GM12878 (cell line): ENCODE data around the gene TRIM71. TPM values are rescaled to one million over a fixed set of nuclear protein-coding genes. Genes with fewer than 3 reads are reported as not detected.

Experiments
- ATAC-seq: fragments of 200-7000 bp; cut with Tn5 transposase; 3 replicates; pipeline ENCODE4 v1.9.1; 2020; ENCODE audit warnings: mild to moderate bottlenecking, moderate library complexity
- BruUV-seq: library from RNA; stranded (reverse); fragments of 400-500 nt; replicated peaks from 2 replicates; lab custom pipeline; 2021; lab: Mats Ljungman, UMichigan
- CTCF ChIA-PET: fragments of 300-600 bp; sonication (Branson Sonifier 250); formaldehyde crosslinking; extraction: SDS; loops from one replicate; lab custom pipeline; 2021; ENCODE audit warnings: inconsistent platforms; lab: Yijun Ruan, JAX
- POLR2A ChIA-PET: fragments of 350-600 bp; formaldehyde crosslinking; extraction: SDS; loops from one replicate; lab custom pipeline; 2021; ENCODE audit warnings: inconsistent platforms; lab: Charles Lee
- RAD21 ChIA-PET: fragments of 300-600 bp; sonication (Branson Sonifier 250); formaldehyde crosslinking; loops from one replicate; lab custom pipeline; 2023; ENCODE audit warnings: antibody characterized with exemption; ENCODE audit not compliant: unreplicated experiment; lab: Charles Lee
- SMC1A ChIA-PET: fragments of 300-600 bp; sonication (Branson Sonifier 250); formaldehyde crosslinking; loops from one replicate; lab custom pipeline; 2023; ENCODE audit not compliant: unreplicated experiment, uncharacterized antibody; lab: Charles Lee
- DNase-seq: peaks from one replicate; pipeline ENCODE4 v3.0.0-alpha.2; 2011; ENCODE audit warnings: low read depth, low spot score
- FAIRE-seq: peaks from 3 replicates; lab custom pipeline; 2011; peaks lifted over from hg19 to GRCh38; lab: Jason Lieb, UNC
- H2AFZ ChIP-seq: 2 replicates; pipeline ENCODE4 v1.6.0; 2011; ENCODE audit warnings: low read depth, low read length, control low read depth; ENCODE audit not compliant: control insufficient read depth
- H3K27ac ChIP-seq: 2 replicates; pipeline ENCODE4 v1.5.1; 2011; ENCODE audit warnings: control low read depth; ENCODE audit not compliant: control insufficient read depth, insufficient read depth
- H3K27me3 ChIP-seq, 2 experiments: replicated peaks in 1 of 2; 2 replicates each; pipeline versions ENCODE4 v1.6.0 to v1.6.1; 2011; ENCODE audit warnings: low read length in 1 of 2; ENCODE audit not compliant: control insufficient read depth in 2 of 2, insufficient read depth in 2 of 2
- H3K36me3 ChIP-seq, 2 experiments: 2 replicates each; pipeline ENCODE4 v1.5.1; 2011; ENCODE audit warnings: low read length in 1 of 2; ENCODE audit not compliant: control insufficient read depth in 2 of 2, insufficient read depth in 2 of 2
- H3K4me1 ChIP-seq: 2 replicates; pipeline ENCODE4 v1.6.1; 2011; ENCODE audit warnings: mild to moderate bottlenecking, low read length, moderate library complexity, mixed read lengths; ENCODE audit not compliant: control insufficient read depth, insufficient read depth
- H3K4me2 ChIP-seq: 2 replicates; pipeline ENCODE4 v1.6.0; 2011; ENCODE audit warnings: control low read depth; ENCODE audit not compliant: control insufficient read depth, insufficient read depth
- H3K4me3 ChIP-seq: fragments of 200-600 bp; sonication (generic); 2 replicates; pipeline ENCODE4 v1.5.1; 2016
- H3K79me2 ChIP-seq: 2 replicates; pipeline ENCODE4 v1.6.0; 2011; ENCODE audit warnings: low read length; ENCODE audit not compliant: control insufficient read depth, insufficient read depth
- H3K9ac ChIP-seq: 2 replicates; pipeline ENCODE4 v1.8.0; 2011; ENCODE audit warnings: low read length, control low read depth, mixed read lengths; ENCODE audit not compliant: control insufficient read depth, insufficient read depth
- H3K9me3 ChIP-seq: replicated peaks from 3 replicates; pipeline ENCODE4 v1.5.1; 2011; ENCODE audit warnings: mild to moderate bottlenecking, low read length; ENCODE audit not compliant: control insufficient read depth, insufficient read depth
- H4K20me1 ChIP-seq: 2 replicates; pipeline ENCODE4 v1.6.0; 2011; ENCODE audit not compliant: control insufficient read depth, insufficient read depth
- CBX5 ChIP-seq: sonication (generic); IDR thresholded peaks from 2 replicates; pipeline ENCODE4 v1.6.1; 2016; ENCODE audit warnings: low read depth, moderate library complexity, mild to moderate bottlenecking, inconsistent platforms
- ESRRA ChIP-seq: IDR thresholded peaks from 2 replicates; pipeline ENCODE4 v1.6.1; 2012; ENCODE audit warnings: mild to moderate bottlenecking, low read length, improper control_type of control experiment
- ETV6 ChIP-seq, 2 experiments: fragments of 450-650 bp in 1 of 2; IDR thresholded peaks in 1 of 2; conservative IDR thresholded peaks in 1 of 2; 2 replicates each; pipeline ENCODE4 v1.6.1; 2014; ENCODE audit warnings: antibody characterized with exemption in 1 of 2, borderline replicate concordance in 1 of 2, low read depth in 1 of 2, mild to moderate bottlenecking in 1 of 2, moderate library complexity in 1 of 2
- KAT2A ChIP-seq: conservative IDR thresholded peaks from 2 replicates; pipeline ENCODE4 v1.6.1; 2011; ENCODE audit warnings: low read depth, low read length; ENCODE audit not compliant: control insufficient read depth
- LARP7 ChIP-seq: fragments of 450-650 bp; IDR thresholded peaks from 2 replicates; pipeline ENCODE4 v1.6.1; 2017; ENCODE audit warnings: mild to moderate bottlenecking
- MTA3 ChIP-seq: IDR thresholded peaks from 2 replicates; pipeline ENCODE4 v1.6.1; 2012; ENCODE audit warnings: low read length, inconsistent platforms, borderline replicate concordance
- RAD51 ChIP-seq: fragments of 450-650 bp; IDR thresholded peaks from 2 replicates; pipeline ENCODE4 v1.6.1; 2016; ENCODE audit warnings: moderate library complexity, mild to moderate bottlenecking, inconsistent platforms
- SIX5 ChIP-seq: IDR thresholded peaks from 2 replicates; pipeline ENCODE4 v1.6.1; 2011; ENCODE audit warnings: mild to moderate bottlenecking, low read depth, low read length, moderate library complexity; ENCODE audit not compliant: severe bottlenecking
- SREBF1 ChIP-seq: IDR thresholded peaks from 2 replicates; pipeline ENCODE4 v1.6.1; 2012; ENCODE audit warnings: mild to moderate bottlenecking, low read length
- STAT3 ChIP-seq: IDR thresholded peaks from 2 replicates; pipeline ENCODE4 v1.6.1; 2011; ENCODE audit warnings: low read depth, low read length, improper control_type of control experiment
- WGBS: methylation state at CpG from one replicate; pipeline ENCODE4 v1.1.6; 2016; ENCODE audit warnings: low lambda C conversion rate; ENCODE audit not compliant: insufficient replicate concordance, insufficient coverage; ENCODE audit errors: missing lambda C conversion rate; 5-methylcytosine and 5-hydroxymethylcytosine counted together
- in situ Hi-C: fragments of 300-500 bp; cut with MboI; formaldehyde crosslinking; loops from 9 replicates; pipeline ENCODE4 v1.14.3; 2018; ENCODE audit warnings: mixed read lengths
- intact Hi-C: fragments of 100-400 bp; cut with micrococcal nuclease; formaldehyde crosslinking; loops from one replicate; pipeline ENCODE4 v1.14.2; 2022; ENCODE audit not compliant: unreplicated experiment
- polyA plus RNA-seq, 11 experiments: library from polyadenylated mRNA; depleted of rRNA in 4 of 11; unstranded in 6 of 11; stranded (reverse) in 5 of 11; fragments of >200 nt; fragmentation: Nextera tagmentation in 4 of 11; fragmentation: Illumina TruSeq in 1 of 11; extraction: Ambion mirVana in 4 of 11; extraction: Trizol in 1 of 11; gene quantifications; 1 replicate in 1 of 11; 2 replicates in 10 of 11; pipeline versions ENCODE4 v1.2.1 to v1.2.3, GENCODE V29; 2011 to 2016; ENCODE audit warnings: inconsistent platforms in 2 of 11, missing spikeins in 2 of 11, low read depth in 1 of 11
- total RNA-seq, 4 experiments: library from RNA; depleted of rRNA in 3 of 4; stranded (reverse); fragments of >200 nt in 3 of 4; fragmentation: Illumina TruSeq in 1 of 4; extraction: Trizol in 1 of 4; gene quantifications; 2 replicates each; pipeline versions ENCODE4 v1.2.1 to v1.2.3, GENCODE V29; 2013 to 2021
- TF ChIP-seq, protein P1 (sequence below): fragments of 450-650 bp; IDR thresholded peaks from 2 replicates; pipeline ENCODE4 v1.6.1; 2017; ENCODE audit warnings: borderline replicate concordance
- TF ChIP-seq, protein P2 (sequence below): fragments of 450-650 bp; formaldehyde crosslinking; IDR thresholded peaks from 2 replicates; pipeline ENCODE4 v1.4.0; 2020; ENCODE audit warnings: mild to moderate bottlenecking, moderate library complexity
- TF ChIP-seq, protein P3 (sequence below): fragments of 150-350 bp; IDR thresholded peaks from 2 replicates; pipeline ENCODE4 v1.6.1; 2014; ENCODE audit warnings: mild to moderate bottlenecking, low read depth, low read length
- TF ChIP-seq, protein P4 (sequence below): IDR thresholded peaks from 2 replicates; pipeline ENCODE4 v1.6.1; 2011; ENCODE audit warnings: borderline replicate concordance, low read depth, mild to moderate bottlenecking, moderate library complexity, mixed read lengths, low read length; ENCODE audit not compliant: insufficient read depth; ENCODE audit errors: extremely low read length
- TF ChIP-seq, protein P5 (sequence below): IDR thresholded peaks from 2 replicates; pipeline ENCODE4 v1.6.1; 2011; ENCODE audit warnings: borderline replicate concordance, low read depth, mild to moderate bottlenecking, moderate library complexity, low read length; ENCODE audit not compliant: insufficient read depth, poor library complexity, severe bottlenecking

The TRIM71 gene
- total and polyA plus RNA-seq, 10 of the 15 experiments (the other 5 are each of a cell fraction or from before 2014, with no cell fraction given), result 0.02 to 1.8 (median 0.16) TPM

DNA sequence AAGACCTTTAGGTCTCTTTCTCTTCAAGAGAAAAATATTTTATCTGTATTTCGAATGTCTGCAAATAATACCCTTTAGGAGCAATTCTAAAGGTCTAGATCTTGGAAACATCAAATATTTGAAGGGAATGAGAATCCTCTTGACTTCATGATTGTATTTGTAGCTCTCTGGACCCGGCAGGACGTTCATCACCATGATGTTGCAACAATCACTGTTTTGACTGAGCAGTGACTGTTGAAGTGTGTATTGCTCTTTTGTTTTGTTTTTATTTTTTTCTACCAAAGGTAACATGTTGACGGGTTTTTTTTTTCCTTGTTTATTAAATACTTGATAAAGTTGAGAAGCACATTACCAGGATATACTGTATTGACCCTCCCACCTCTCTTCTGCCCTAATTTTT, 78.3 kb downstream of the TRIM71 start:
- no peak overlapping the region for H3K4me3 ChIP-seq
- no peaks in the 10 kb centered on the region for H3K27me3 ChIP-seq
- ATAC-seq (no peak), DNase-seq (no peak), FAIRE-seq (no peak)
- H3K4me1 ChIP-seq, result no peaks in the 10 kb centered on the region
- H4K20me1 ChIP-seq, result no peaks in the 10 kb centered on the region
- H3K79me2 ChIP-seq, result no peaks in the 10 kb centered on the region
- BruUV-seq, result no TSS peak
- no peak overlapping the region for H2AFZ ChIP-seq
- ChIA-PET SMC1A (interaction anchor here (3.1 kb wide), 1 partner anchor 13 kb away, joined by 17 read pairs; no protein-coding TSS in a partner anchor), POLR2A (no interaction called here), RAD21 (no interaction called here), CTCF (interaction anchor here (0.6 to 1.6 kb wide), 2 partner anchors 23 to 66 kb away, joined by 3 to 4 read pairs; no protein-coding TSS in a partner anchor)
- in situ Hi-C loops, result no loop called here
- no peaks in the 10 kb centered on the region for H3K9me3 ChIP-seq
- no peak overlapping the region for H3K27ac ChIP-seq
- no peaks in the 10 kb centered on the region for H3K36me3 ChIP-seq
- H3K4me2 ChIP-seq, result no peak overlapping the region
- H3K9ac ChIP-seq, result no peak overlapping the region
- TF ChIP-seq, protein P1, sequence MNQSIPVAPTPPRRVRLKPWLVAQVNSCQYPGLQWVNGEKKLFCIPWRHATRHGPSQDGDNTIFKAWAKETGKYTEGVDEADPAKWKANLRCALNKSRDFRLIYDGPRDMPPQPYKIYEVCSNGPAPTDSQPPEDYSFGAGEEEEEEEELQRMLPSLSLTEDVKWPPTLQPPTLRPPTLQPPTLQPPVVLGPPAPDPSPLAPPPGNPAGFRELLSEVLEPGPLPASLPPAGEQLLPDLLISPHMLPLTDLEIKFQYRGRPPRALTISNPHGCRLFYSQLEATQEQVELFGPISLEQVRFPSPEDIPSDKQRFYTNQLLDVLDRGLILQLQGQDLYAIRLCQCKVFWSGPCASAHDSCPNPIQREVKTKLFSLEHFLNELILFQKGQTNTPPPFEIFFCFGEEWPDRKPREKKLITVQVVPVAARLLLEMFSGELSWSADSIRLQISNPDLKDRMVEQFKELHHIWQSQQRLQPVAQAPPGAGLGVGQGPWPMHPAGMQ, result no peak
- TF ChIP-seq KAT2A (no peak), ETV6 (conservative IDR thresholded peaks at IDR 0.05 in 1 of 2, IDR thresholded peaks at IDR 0.05 in 1 of 2; ENCODE audit: borderline replicate concordance in 1 of 2, low read depth in 1 of 2) (no peak), SREBF1 (no peak), STAT3 (no peak), LARP7 (no peak), RAD51 (no peak), SIX5 (no peak), ESRRA (no peak), CBX5 (no peak), MTA3 (no peak)
- TF ChIP-seq, protein P2, sequence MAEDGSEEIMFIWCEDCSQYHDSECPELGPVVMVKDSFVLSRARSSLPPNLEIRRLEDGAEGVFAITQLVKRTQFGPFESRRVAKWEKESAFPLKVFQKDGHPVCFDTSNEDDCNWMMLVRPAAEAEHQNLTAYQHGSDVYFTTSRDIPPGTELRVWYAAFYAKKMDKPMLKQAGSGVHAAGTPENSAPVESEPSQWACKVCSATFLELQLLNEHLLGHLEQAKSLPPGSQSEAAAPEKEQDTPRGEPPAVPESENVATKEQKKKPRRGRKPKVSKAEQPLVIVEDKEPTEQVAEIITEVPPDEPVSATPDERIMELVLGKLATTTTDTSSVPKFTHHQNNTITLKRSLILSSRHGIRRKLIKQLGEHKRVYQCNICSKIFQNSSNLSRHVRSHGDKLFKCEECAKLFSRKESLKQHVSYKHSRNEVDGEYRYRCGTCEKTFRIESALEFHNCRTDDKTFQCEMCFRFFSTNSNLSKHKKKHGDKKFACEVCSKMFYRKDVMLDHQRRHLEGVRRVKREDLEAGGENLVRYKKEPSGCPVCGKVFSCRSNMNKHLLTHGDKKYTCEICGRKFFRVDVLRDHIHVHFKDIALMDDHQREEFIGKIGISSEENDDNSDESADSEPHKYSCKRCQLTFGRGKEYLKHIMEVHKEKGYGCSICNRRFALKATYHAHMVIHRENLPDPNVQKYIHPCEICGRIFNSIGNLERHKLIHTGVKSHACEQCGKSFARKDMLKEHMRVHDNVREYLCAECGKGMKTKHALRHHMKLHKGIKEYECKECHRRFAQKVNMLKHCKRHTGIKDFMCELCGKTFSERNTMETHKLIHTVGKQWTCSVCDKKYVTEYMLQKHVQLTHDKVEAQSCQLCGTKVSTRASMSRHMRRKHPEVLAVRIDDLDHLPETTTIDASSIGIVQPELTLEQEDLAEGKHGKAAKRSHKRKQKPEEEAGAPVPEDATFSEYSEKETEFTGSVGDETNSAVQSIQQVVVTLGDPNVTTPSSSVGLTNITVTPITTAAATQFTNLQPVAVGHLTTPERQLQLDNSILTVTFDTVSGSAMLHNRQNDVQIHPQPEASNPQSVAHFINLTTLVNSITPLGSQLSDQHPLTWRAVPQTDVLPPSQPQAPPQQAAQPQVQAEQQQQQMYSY, result no peak
- TF ChIP-seq, protein P3, sequence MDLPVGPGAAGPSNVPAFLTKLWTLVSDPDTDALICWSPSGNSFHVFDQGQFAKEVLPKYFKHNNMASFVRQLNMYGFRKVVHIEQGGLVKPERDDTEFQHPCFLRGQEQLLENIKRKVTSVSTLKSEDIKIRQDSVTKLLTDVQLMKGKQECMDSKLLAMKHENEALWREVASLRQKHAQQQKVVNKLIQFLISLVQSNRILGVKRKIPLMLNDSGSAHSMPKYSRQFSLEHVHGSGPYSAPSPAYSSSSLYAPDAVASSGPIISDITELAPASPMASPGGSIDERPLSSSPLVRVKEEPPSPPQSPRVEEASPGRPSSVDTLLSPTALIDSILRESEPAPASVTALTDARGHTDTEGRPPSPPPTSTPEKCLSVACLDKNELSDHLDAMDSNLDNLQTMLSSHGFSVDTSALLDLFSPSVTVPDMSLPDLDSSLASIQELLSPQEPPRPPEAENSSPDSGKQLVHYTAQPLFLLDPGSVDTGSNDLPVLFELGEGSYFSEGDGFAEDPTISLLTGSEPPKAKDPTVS, result no peak
- TF ChIP-seq, protein P4, sequence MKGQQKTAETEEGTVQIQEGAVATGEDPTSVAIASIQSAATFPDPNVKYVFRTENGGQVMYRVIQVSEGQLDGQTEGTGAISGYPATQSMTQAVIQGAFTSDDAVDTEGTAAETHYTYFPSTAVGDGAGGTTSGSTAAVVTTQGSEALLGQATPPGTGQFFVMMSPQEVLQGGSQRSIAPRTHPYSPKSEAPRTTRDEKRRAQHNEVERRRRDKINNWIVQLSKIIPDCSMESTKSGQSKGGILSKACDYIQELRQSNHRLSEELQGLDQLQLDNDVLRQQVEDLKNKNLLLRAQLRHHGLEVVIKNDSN, result no peak
- TF ChIP-seq, protein P5, sequence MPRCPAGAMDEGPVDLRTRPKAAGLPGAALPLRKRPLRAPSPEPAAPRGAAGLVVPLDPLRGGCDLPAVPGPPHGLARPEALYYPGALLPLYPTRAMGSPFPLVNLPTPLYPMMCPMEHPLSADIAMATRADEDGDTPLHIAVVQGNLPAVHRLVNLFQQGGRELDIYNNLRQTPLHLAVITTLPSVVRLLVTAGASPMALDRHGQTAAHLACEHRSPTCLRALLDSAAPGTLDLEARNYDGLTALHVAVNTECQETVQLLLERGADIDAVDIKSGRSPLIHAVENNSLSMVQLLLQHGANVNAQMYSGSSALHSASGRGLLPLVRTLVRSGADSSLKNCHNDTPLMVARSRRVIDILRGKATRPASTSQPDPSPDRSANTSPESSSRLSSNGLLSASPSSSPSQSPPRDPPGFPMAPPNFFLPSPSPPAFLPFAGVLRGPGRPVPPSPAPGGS, result no peak
- 43% methylated on average over 4 of the region's 4 CpGs for WGBS
- intact Hi-C loops, result no loop called here
